Suprapubic skin (tissue), 4 donors: ENCODE data around the gene NAP1L4.

Source experiments
- EP300 ChIP-seq: sonication (generic); formaldehyde crosslinking; IDR thresholded peaks from one replicate; pipeline ENCODE4 v1.6.1; 2017; ENCODE audit warnings: antibody characterized with exemption
- POLR2A ChIP-seq, 2 donors: fragments of 450-650 bp; IDR thresholded peaks; one replicate each; pipeline ENCODE4 v1.6.1; 2017; ENCODE audit warnings: antibody characterized with exemption in 2 of 2, mild to moderate bottlenecking in 2 of 2, moderate library complexity in 2 of 2
- POLR2AphosphoS5 ChIP-seq, 3 donors: sonication (generic); formaldehyde crosslinking; IDR thresholded peaks; one replicate each; pipeline ENCODE4 v1.6.1; 2017; ENCODE audit warnings: antibody characterized with exemption in 3 of 3
- TF ChIP-seq, protein P1 (sequence below), 2 donors: fragments of 200-600 bp in 1 of 2; fragments of 450-650 bp in 1 of 2; sonication (generic) in 1 of 2; IDR thresholded peaks; one replicate each; pipeline ENCODE4 v1.5.1; 2016 to 2019; ENCODE audit warnings: antibody characterized with exemption in 2 of 2, mild to moderate bottlenecking in 1 of 2, moderate library complexity in 1 of 2

DNA sequence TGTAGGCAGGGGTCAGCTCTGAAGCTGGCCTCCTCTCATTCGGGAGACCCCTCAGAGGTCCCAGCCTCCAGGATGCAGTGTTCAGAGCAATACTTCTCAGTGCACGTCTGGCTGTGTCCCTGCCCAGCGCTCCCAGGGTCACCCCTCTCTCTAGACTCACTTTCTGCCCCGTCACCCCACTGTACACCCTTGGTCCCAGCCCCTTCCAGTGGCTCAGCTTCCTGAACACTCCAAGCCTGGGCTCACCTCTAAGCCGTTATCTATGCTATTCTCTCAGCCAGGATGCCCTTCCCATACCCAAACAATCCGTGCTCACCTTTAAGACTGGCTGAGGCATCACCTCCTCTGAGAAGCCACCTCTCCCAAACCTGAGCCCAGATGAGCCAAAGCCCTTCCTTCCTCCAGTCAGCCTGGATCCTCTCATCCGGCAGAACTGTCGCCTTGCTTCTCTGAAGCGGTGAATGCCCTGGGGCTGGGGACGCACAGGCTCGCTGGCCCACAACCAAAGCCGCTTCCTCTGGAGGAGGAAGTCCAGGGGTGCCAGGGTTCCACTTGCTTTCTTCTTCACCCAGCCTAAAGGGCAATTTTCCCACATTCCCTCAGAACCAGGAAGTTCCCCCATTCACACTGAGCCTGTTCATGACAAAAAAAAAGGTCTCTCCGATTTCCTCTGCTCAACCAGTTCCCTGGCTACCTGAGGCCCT, 92.9 kb downstream of the NAP1L4 start:
- TF ChIP-seq POLR2A (IDR thresholded peaks at IDR 0.05) (no peak), POLR2AphosphoS5 (IDR thresholded peaks at IDR 0.05) (no peak), EP300 (no peak)
- TF ChIP-seq, protein P1, sequence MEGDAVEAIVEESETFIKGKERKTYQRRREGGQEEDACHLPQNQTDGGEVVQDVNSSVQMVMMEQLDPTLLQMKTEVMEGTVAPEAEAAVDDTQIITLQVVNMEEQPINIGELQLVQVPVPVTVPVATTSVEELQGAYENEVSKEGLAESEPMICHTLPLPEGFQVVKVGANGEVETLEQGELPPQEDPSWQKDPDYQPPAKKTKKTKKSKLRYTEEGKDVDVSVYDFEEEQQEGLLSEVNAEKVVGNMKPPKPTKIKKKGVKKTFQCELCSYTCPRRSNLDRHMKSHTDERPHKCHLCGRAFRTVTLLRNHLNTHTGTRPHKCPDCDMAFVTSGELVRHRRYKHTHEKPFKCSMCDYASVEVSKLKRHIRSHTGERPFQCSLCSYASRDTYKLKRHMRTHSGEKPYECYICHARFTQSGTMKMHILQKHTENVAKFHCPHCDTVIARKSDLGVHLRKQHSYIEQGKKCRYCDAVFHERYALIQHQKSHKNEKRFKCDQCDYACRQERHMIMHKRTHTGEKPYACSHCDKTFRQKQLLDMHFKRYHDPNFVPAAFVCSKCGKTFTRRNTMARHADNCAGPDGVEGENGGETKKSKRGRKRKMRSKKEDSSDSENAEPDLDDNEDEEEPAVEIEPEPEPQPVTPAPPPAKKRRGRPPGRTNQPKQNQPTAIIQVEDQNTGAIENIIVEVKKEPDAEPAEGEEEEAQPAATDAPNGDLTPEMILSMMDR (IDR thresholded peaks at IDR 0.05) = no peak
